Lung (tissue), 12 donors: Measurements from ENCODE around the gene BMP2K. TPM values are rescaled to one million over a fixed set of nuclear protein-coding genes. Genes with fewer than 3 reads are reported as not detected.
A peak's percentile ranks its signal among the peaks of the same experiment; 100 is the strongest.

ENCODE experiments used
- ATAC-seq: fragments of 200-7000 bp; cut with Tn5 transposase; one replicate; pipeline ENCODE4 v1.9.1; 2020; ENCODE audit warnings: moderate number of reproducible peaks; ENCODE audit not compliant: insufficient read depth, low FRiP score
- DNase-seq, 3 donors: peaks; one replicate each; pipeline ENCODE4 v3.0.0-alpha.2; 2013 to 2017
- H3K27ac ChIP-seq, 2 donors: one replicate each; pipeline ENCODE4 v1.5.1; 2013; ENCODE audit warnings: mild to moderate bottlenecking in 2 of 2, moderate library complexity in 2 of 2, control low read depth in 1 of 2, inconsistent platforms in 1 of 2, low read depth in 1 of 2, low read length in 1 of 2
- H3K27me3 ChIP-seq, 3 donors: one replicate each; pipeline ENCODE4 v1.5.1; 2013; ENCODE audit warnings: low read length in 2 of 3; ENCODE audit not compliant: control insufficient read depth in 3 of 3, insufficient read depth in 3 of 3
- H3K36me3 ChIP-seq, 4 donors: one replicate each; pipeline ENCODE4 v1.5.1; 2013; ENCODE audit warnings: low read length in 4 of 4, mild to moderate bottlenecking in 1 of 4, moderate library complexity in 1 of 4; ENCODE audit not compliant: control insufficient read depth in 4 of 4, insufficient read depth in 4 of 4
- H3K4me1 ChIP-seq, 5 donors: one replicate each; pipeline ENCODE4 v1.5.1; 2013; ENCODE audit warnings: low read length in 5 of 5, mild to moderate bottlenecking in 2 of 5, moderate library complexity in 1 of 5; ENCODE audit not compliant: control insufficient read depth in 5 of 5, insufficient read depth in 5 of 5
- H3K4me3 ChIP-seq: one replicate; pipeline ENCODE4 v1.5.1; 2013; ENCODE audit warnings: mild to moderate bottlenecking, control low read depth, moderate library complexity
- H3K9ac ChIP-seq, 2 donors: one replicate each; pipeline ENCODE4 v1.5.1; 2013; ENCODE audit warnings: low read length in 2 of 2, control low read depth in 1 of 2; ENCODE audit not compliant: insufficient read depth in 1 of 2
- H3K9me3 ChIP-seq, 4 donors: one replicate each; pipeline ENCODE4 v1.5.1; 2013; ENCODE audit warnings: low read length in 3 of 4, mild to moderate bottlenecking in 1 of 4, moderate library complexity in 1 of 4; ENCODE audit not compliant: control insufficient read depth in 4 of 4, insufficient read depth in 3 of 4
- CTCF ChIP-seq: IDR thresholded peaks from 2 replicates; pipeline ENCODE4 v1.5.1; 2012; ENCODE audit warnings: mild to moderate bottlenecking; ENCODE audit errors: control extremely low read depth, extremely low read depth
- WGBS, 2 donors: extraction: QIAGEN DNeasy Blood & Tissue Kit; methylation state at CpG; one replicate each; pipeline ENCODE4 v1.1.7; 2013; 5-methylcytosine and 5-hydroxymethylcytosine counted together
- polyA plus RNA-seq, 2 donors: library from polyadenylated mRNA; stranded (reverse); fragments of 200-250 nt; gene quantifications; one replicate each; pipeline ENCODE4 v1.2.1, GENCODE V29; 2013
- total RNA-seq, 2 donors: library from RNA; depleted of rRNA in 1 of 2; stranded (reverse); fragments of >200 nt in 1 of 2; gene quantifications; one replicate each; pipeline ENCODE4 v1.2.1, GENCODE V29; 2014 to 2021
- donor health status: control.
- donor health status: control.
- donor health status: Bipolar disorder and iron deficiency.
- donor health status: healthy.
- donor health status: DM: yes; HTN: yes; CAD: no.

Gene BMP2K
- total and polyA plus RNA-seq, 4 donors: 10.0 to 89.7 (median 26.0) TPM

DNA sequence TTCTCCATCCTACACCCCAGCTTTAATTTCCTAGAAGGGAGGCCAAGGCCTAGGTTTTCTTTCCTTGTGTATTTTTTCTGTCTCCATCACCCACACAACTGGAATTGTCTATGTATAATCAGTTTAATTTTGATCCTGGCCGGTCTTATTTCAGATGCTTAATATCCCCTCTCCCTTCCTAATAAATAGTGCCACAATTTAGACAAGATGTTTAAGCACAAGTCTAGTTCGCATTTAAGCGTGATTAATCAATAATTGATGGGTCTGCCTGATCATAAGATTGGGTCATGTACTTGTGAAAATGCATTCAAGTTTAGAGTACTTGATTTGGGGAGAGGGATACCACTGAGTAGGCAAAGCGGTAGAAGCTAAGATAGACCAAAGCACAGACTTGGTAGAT, 2.4 kb downstream of the BMP2K start:
- H3K9me3 ChIP-seq: no peaks in the 10 kb centered on the region
- ATAC-seq (no peak), DNase-seq (peak in 1 of 3 donors; percentile 7)
- WGBS, 2 donors: 92 to 94% methylated on average over 4 of the region's 4 CpGs
- H3K4me1 ChIP-seq: peaks cover 0 to 31% (median 6%) of the 10 kb centered on the region in 5 donors
- H3K36me3 ChIP-seq: peaks cover 0 to 3% (median 0%) of the 10 kb centered on the region in 4 donors
- no peak overlapping the region for H3K4me3 ChIP-seq
- no peak overlapping the region for H3K27ac ChIP-seq
- no peak for TF ChIP-seq CTCF
- peak overlapping the region in 1 of 2 donors; percentile 36 for H3K9ac ChIP-seq
- H3K27me3 ChIP-seq: no peaks in the 10 kb centered on the region

DNA sequence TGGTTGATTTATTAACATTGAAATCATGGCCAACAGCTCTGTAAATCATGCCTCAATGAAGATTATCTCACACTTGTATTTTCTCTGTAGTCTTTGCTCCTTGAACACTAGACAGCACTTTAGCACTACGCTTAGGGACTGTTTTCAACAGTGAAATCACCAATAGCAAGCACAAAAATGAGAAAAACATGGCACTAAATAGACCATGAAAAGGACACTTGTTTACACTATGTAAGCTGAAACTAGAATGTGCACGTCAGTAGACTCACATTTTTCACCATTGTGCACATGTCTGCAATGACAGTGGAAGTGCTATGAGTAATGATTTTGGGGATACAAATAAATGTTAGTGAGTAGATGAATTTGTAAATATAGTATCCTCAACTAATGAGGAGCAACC, 3.1 kb downstream of the BMP2K start:
- Histone ChIP-seq H3K9ac (no peak overlapping the region), H3K36me3 (peaks cover 0 to 3% (median 0%) of the 10 kb centered on the region in 4 donors), H3K27me3 (no peaks in the 10 kb centered on the region), H3K4me3 (no peak overlapping the region), H3K4me1 (peaks cover 0 to 35% (median 6%) of the 10 kb centered on the region in 5 donors), H3K9me3 (no peaks in the 10 kb centered on the region), H3K27ac (peak overlapping the region in 1 of 2 donors; percentile 16)
- no peak for DNase-seq
- 75 to 78% methylated on average over 2 of the region's 2 CpGs for WGBS, 2 donors
- ATAC-seq: no peak
- no peak for TF ChIP-seq CTCF

- H3K9me3 ChIP-seq: no peaks in the 10 kb centered on the region
- no peak overlapping the region for H3K9ac ChIP-seq
- no peak overlapping the region for H3K27ac ChIP-seq
- no peak overlapping the region for H3K4me3 ChIP-seq
- DNase-seq: no peak
- no peak for TF ChIP-seq CTCF
- H3K36me3 ChIP-seq: peaks cover 0 to 3% (median 0%) of the 10 kb centered on the region in 4 donors
- no peaks in the 10 kb centered on the region for H3K27me3 ChIP-seq
- H3K4me1 ChIP-seq: peaks cover 0 to 32% (median 7%) of the 10 kb centered on the region in 5 donors
- WGBS, 2 donors: 84% methylated on average over 2 of the region's 2 CpGs
- ATAC-seq: no peak
Observed at GRCh38 chr4:78780093-78780492, 3.9 kb downstream of the BMP2K start.

DNA sequence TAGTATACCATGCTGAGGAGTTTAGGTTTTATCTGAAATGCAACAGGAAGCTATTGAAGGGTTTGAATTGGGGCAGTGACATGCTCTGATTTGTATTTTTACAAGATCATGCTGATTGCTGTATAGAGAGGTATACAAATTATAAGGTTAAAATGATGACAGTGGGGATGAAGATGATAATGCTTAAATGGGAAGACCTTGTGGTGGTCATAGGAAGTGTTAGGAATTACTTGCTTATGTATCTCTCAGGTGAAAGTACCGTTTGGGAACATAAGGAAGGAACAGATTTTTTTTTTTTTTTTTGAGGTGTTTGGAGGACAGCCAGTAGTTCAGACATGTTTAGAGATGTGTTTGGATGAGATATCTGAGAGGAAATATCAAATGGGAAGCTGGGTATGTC, 5.0 kb downstream of the BMP2K start:
- H3K4me1 ChIP-seq: peaks cover 0 to 33% (median 7%) of the 10 kb centered on the region in 5 donors
- TF ChIP-seq CTCF: no peak

More for the DNA sequence above, 5.0 kb downstream of the BMP2K start:
- ATAC-seq (no peak), DNase-seq (no peak)
- Histone ChIP-seq H3K27me3 (no peaks in the 10 kb centered on the region), H3K9me3 (no peaks in the 10 kb centered on the region), H3K9ac (no peak overlapping the region), H3K27ac (no peak overlapping the region), H3K36me3 (peaks cover 0 to 3% (median 0%) of the 10 kb centered on the region in 4 donors), H3K4me3 (no peak overlapping the region)
- 8 to 19% methylated on average over 1 of the region's 1 CpG for WGBS, 2 donors
